Gastroesophageal sphincter (tissue), 4 donors: ENCODE measurements around the gene MYOF. TPM values are rescaled to one million over a fixed set of nuclear protein-coding genes. Genes with fewer than 3 reads are reported as not detected.
A peak's percentile ranks its signal among the peaks of the same experiment; 100 is the strongest.

Experiments
- ATAC-seq: fragments of 150-250 bp; one replicate; pipeline ENCODE4 v1.9.1; 2016; ENCODE audit warnings: mild to moderate bottlenecking, moderate library complexity
- H3K27ac ChIP-seq, 4 donors: fragments of 200-600 bp; sonication (generic) in 3 of 4; 1 replicate in 3 of 4; 2 replicates in 1 of 4; pipeline ENCODE4 v1.5.1; 2016 to 2019
- H3K27me3 ChIP-seq: fragments of 200-600 bp; sonication (generic); one replicate; pipeline ENCODE4 v1.5.1; 2019
- H3K36me3 ChIP-seq, 2 donors: fragments of 200-600 bp; sonication (generic); one replicate each; pipeline ENCODE4 v1.5.1; 2019; ENCODE audit warnings: control low read depth in 1 of 2
- H3K4me1 ChIP-seq, 3 donors: fragments of 200-600 bp; sonication (generic); 1 replicate in 2 of 3; 2 replicates in 1 of 3; pipeline ENCODE4 v1.5.1; 2016 to 2019; ENCODE audit warnings: control low read depth in 2 of 3
- H3K4me3 ChIP-seq, 2 donors: fragments of 200-600 bp; sonication (generic); one replicate each; pipeline ENCODE4 v1.5.1; 2019; ENCODE audit warnings: mild to moderate bottlenecking in 1 of 2, moderate library complexity in 1 of 2
- H3K9me3 ChIP-seq, 3 donors: fragments of 200-600 bp; sonication (generic); one replicate each; pipeline ENCODE4 v1.5.1; 2017 to 2019; ENCODE audit warnings: control low read depth in 2 of 3
- EP300 ChIP-seq: sonication (generic); formaldehyde crosslinking; IDR thresholded peaks from one replicate; pipeline ENCODE4 v1.6.1; 2017; ENCODE audit warnings: antibody characterized with exemption, mild to moderate bottlenecking
- POLR2A ChIP-seq, 2 donors: fragments of 450-650 bp; IDR thresholded peaks; one replicate each; pipeline ENCODE4 v1.6.1; 2017; ENCODE audit warnings: antibody characterized with exemption in 2 of 2, mild to moderate bottlenecking in 2 of 2, moderate library complexity in 1 of 2
- POLR2AphosphoS5 ChIP-seq: sonication (generic); formaldehyde crosslinking; IDR thresholded peaks from one replicate; pipeline ENCODE4 v1.6.1; 2017; ENCODE audit warnings: antibody characterized with exemption
- WGBS, 2 donors: methylation state at CpG; one replicate each; pipeline ENCODE4 v1.1.5; 2018; ENCODE audit warnings: low coverage in 1 of 2; 5-methylcytosine and 5-hydroxymethylcytosine counted together
- total RNA-seq, 4 donors: library from RNA; depleted of rRNA; stranded (reverse); fragments of >200 nt; gene quantifications; one replicate each; pipeline ENCODE4 v1.1.0, GENCODE V29; 2016
- TF ChIP-seq, protein P1 (sequence below), 4 experiments: fragments of 200-600 bp in 2 of 4; fragments of 450-650 bp in 2 of 4; sonication (generic) in 1 of 4; IDR thresholded peaks; one replicate each; pipeline ENCODE4 v1.5.1; 2017 to 2019; ENCODE audit warnings: antibody characterized with exemption in 4 of 4, mild to moderate bottlenecking in 2 of 4, moderate library complexity in 2 of 4

Gene MYOF
- total RNA-seq, 4 donors from 2014 or later, result 98.0 to 157 (median 126) TPM

DNA sequence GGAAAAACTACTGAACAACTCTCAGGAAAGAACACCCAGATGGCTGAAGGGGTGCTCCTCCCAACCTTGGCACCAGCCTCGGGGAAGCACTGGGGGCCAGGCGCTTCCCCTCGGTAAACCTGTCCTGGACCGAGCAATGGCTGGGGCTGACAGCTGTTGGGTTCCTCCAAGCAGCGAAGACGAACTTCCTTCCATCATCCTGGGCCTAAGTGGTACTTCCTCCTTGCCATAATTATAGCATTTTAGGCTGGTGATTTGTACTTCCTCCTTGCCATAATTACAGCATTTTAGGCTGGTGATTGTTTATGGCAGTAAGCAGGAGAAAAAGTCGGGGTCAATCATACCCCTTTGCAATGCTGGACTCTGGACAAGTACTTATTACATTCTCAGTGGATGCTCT, 69.3 kb downstream of the MYOF start:
- 61% methylated on average over 7 of the region's 7 CpGs for WGBS, 2 donors
- Histone ChIP-seq H3K4me3 (no peak overlapping the region), H3K4me1 (peaks cover 0 to 6% (median 0%) of the 10 kb centered on the region in 3 donors), H3K27ac (peak overlapping the region in 3 of 4 donors; percentile 5 to 54 (median 52)), H3K9me3 (no peaks in the 10 kb centered on the region), H3K27me3 (no peaks in the 10 kb centered on the region), H3K36me3 (peaks cover 0 to 30% of the 10 kb centered on the region in 2 donors)
- ATAC-seq, result peak; percentile 25
- TF ChIP-seq POLR2A (IDR thresholded peaks at IDR 0.05) (no peak), POLR2AphosphoS5 (no peak), EP300 (no peak)
- TF ChIP-seq, protein P1, sequence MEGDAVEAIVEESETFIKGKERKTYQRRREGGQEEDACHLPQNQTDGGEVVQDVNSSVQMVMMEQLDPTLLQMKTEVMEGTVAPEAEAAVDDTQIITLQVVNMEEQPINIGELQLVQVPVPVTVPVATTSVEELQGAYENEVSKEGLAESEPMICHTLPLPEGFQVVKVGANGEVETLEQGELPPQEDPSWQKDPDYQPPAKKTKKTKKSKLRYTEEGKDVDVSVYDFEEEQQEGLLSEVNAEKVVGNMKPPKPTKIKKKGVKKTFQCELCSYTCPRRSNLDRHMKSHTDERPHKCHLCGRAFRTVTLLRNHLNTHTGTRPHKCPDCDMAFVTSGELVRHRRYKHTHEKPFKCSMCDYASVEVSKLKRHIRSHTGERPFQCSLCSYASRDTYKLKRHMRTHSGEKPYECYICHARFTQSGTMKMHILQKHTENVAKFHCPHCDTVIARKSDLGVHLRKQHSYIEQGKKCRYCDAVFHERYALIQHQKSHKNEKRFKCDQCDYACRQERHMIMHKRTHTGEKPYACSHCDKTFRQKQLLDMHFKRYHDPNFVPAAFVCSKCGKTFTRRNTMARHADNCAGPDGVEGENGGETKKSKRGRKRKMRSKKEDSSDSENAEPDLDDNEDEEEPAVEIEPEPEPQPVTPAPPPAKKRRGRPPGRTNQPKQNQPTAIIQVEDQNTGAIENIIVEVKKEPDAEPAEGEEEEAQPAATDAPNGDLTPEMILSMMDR (IDR thresholded peaks at IDR 0.05), result no peak

DNA sequence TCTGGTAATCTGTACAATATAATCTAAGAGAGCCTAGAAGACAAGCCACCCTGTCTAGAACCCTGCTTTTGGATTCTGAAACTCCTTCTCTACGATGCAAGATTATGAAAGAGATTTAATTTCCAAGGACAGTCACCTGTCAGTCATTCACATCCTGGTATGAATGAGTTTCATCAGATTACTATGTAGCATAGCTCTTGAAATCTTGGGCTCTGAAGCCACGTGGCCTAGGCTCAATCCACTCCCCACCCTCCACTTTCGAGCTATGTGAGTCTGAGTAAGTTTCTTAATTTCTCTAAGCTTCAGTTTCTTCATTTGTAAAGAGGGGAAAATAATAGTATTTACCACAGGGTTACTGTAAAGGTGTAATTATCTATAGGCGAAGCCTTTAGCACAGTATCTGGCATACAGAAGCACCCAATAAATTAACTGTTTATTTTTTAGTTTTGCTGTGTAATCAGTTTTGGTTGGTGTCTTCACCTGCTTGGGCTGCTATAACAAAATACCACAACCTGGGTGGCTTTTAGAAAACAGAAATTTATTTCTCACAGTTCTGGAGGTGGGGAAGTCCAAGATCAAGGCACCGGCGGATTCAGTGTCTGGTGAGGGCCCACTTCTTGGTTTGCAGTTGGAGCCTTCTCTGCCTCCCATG, 71.3 kb downstream of the MYOF start:
- H3K27ac ChIP-seq, result no peak overlapping the region
- no peak for TF ChIP-seq POLR2A (IDR thresholded peaks at IDR 0.05)
- no peak for TF ChIP-seq POLR2AphosphoS5
- TF ChIP-seq EP300, result no peak
- TF ChIP-seq, protein P1 (IDR thresholded peaks at IDR 0.05), result no peak
- no peaks in the 10 kb centered on the region for H3K9me3 ChIP-seq
- no peaks in the 10 kb centered on the region for H3K27me3 ChIP-seq
- no peak for ATAC-seq
- H3K4me1 ChIP-seq, result peaks cover 0 to 10% (median 3%) of the 10 kb centered on the region in 3 donors
- WGBS, 2 donors, result 73 to 75% methylated on average over 5 to 6 of the region's 6 CpGs
- H3K36me3 ChIP-seq, result peaks cover 0 to 38% of the 10 kb centered on the region in 2 donors
- no peak overlapping the region for H3K4me3 ChIP-seq

DNA sequence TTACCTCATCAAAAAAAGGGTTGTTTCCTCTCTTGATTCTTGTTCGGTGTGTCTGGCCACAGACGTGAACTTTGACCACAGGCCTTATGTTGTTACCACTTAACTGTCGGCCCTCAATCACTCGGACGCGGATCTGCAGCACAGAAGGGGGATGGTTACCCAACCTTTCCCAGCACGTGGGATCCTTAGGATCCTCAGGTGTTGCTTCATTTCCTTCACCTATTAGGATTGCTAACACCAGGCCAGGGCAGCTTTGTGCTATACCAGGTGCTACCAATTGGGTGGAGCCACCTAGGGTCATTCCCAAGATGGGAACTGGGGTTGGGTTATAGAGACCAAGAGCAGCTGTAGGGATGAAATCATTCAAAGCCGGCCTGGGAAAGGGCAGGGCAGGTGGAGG, 73.4 kb downstream of the MYOF start:
- no peaks in the 10 kb centered on the region for H3K9me3 ChIP-seq
- H3K36me3 ChIP-seq, result peaks cover 0 to 46% of the 10 kb centered on the region in 2 donors
- TF ChIP-seq POLR2A (IDR thresholded peaks at IDR 0.05), result no peak
- TF ChIP-seq, protein P1 (IDR thresholded peaks at IDR 0.05), result no peak
- TF ChIP-seq POLR2AphosphoS5, result no peak
- no peak for TF ChIP-seq EP300
- WGBS, 2 donors, result 74 to 90% methylated on average over 2 to 7 of the region's 8 CpGs
- no peaks in the 10 kb centered on the region for H3K27me3 ChIP-seq
- H3K4me3 ChIP-seq, result no peak overlapping the region
- H3K27ac ChIP-seq, result peak overlapping the region in 2 of 4 donors; percentile 21 to 26
- ATAC-seq, result no peak
- peaks cover 0 to 11% (median 3%) of the 10 kb centered on the region in 3 donors for H3K4me1 ChIP-seq

DNA sequence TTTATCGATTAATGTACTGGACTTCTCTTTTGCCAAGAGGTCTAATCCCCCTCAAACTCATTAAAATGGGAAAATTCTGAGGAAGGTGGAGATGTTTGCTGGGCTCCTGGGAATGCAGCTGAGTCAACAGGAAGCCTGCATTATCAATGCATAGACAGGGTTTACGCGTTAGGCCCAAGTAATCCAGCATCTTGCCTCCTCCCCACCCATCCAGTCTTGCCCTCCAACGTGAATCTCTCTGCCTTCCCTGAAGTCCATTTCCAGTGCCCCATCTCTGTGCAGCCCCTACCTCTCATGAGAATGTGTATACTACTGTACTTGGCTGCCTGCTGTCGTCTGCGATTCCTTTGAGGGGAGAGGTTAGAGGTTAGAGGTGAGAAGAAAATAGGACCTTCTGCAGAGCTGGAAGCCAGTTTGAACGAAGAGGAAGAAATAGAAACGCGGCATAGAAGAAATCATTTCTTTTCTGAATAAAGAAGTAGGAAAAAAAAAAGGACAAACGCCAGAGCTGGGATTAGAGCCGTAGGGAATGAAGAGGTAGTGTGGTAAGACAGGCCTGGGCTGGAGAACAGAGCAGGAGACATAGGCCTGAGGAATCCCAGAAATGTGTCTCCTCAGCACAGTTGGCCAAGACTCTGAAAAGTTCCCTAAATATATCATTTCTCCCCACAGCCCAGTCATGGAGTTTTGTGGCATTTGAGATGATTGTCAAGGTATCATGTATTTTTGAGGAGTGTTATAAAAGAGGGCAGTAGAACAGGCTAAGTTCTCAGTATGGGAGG, 75.6 kb downstream of the MYOF start:
- H3K27ac ChIP-seq, result peak overlapping the region; percentile 14 to 84 (median 73)
- no peak for TF ChIP-seq POLR2AphosphoS5
- TF ChIP-seq EP300, result no peak
- TF ChIP-seq, protein P1 (IDR thresholded peaks at IDR 0.05), result no peak
- TF ChIP-seq POLR2A (IDR thresholded peaks at IDR 0.05), result no peak
- WGBS, 2 donors, result 39 to 47% methylated on average over 5 to 8 of the region's 11 CpGs

More for the DNA sequence above, 75.6 kb downstream of the MYOF start:
- Histone ChIP-seq H3K27me3 (no peaks in the 10 kb centered on the region), H3K9me3 (no peaks in the 10 kb centered on the region), H3K36me3 (peaks cover 0 to 65% of the 10 kb centered on the region in 2 donors), H3K4me3 (no peak overlapping the region), H3K4me1 (peaks cover 0 to 18% (median 3%) of the 10 kb centered on the region in 3 donors)
- ATAC-seq, result peak; percentile 73
